ENCODE data around the gene AUP1. TPM values are rescaled to one million over a fixed set of nuclear protein-coding genes. Genes with fewer than 3 reads are reported as not detected.

AUP1 gene
- total RNA-seq, 1 experiment from 2014 or later = 154 TPM

DNA sequence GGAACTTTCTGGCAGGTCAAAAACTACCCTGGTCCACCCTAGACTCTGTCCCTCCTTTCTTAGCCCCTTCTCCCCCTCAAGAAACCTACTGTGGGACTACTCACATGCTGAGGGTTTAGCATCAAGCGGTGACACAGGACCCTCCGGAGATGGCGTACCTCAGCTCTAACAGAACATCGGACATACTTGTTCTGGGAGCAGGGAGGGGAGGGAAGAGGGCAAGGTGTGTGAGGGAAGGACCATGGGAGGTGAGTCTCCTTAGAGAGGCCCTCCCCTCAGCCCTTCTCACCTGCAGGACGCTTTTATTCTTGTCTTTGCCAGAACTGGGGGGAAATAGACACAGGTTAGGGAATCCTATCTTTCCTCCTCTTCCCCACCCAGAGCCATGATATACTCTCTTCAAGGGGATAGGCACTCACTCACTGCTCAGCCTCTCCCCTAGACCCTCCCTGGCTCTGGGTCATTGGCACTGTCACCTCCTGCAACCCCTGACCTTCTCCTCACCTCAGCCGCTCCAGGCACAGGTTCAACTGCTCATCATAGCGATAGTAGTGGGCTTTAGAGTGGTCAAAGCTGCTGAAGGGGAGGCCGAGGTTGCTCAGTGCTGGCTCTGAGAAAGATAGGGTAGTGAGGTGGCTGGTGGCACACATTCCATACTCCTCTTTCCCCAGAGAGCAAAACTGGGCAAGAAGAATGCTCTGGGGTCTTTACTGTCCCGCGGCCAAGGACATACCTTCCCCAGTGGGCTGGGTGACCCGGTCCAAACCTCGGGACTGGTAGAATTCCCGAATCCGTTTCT is 23.9 kb downstream of the AUP1 start:
- POLR2A ChIA-PET = no interaction called here
- no peaks in the 10 kb centered on the region for H3K9me3 Mint-ChIP-seq (ENCODE audit: unreplicated experiment)
- no peaks in the 10 kb centered on the region for H3K9me3 ChIP-seq
- CTCF ChIA-PET = interaction anchor here (1.7 to 1.8 kb wide), 3 partner anchors 17 to 82 kb away, joined by 7 read pairs; partner anchors contain the start of genes AUP1 and HTRA2
- H3K4me1 ChIP-seq = peaks cover 42% of the 10 kb centered on the region
- H3K27ac Mint-ChIP-seq (ENCODE audit: unreplicated experiment) = peak overlapping the region; percentile 87
- no peak overlapping the region for H3K4me3 ChIP-seq (ENCODE audit: low read depth, low read length)
- TF ChIP-seq, protein P1, sequence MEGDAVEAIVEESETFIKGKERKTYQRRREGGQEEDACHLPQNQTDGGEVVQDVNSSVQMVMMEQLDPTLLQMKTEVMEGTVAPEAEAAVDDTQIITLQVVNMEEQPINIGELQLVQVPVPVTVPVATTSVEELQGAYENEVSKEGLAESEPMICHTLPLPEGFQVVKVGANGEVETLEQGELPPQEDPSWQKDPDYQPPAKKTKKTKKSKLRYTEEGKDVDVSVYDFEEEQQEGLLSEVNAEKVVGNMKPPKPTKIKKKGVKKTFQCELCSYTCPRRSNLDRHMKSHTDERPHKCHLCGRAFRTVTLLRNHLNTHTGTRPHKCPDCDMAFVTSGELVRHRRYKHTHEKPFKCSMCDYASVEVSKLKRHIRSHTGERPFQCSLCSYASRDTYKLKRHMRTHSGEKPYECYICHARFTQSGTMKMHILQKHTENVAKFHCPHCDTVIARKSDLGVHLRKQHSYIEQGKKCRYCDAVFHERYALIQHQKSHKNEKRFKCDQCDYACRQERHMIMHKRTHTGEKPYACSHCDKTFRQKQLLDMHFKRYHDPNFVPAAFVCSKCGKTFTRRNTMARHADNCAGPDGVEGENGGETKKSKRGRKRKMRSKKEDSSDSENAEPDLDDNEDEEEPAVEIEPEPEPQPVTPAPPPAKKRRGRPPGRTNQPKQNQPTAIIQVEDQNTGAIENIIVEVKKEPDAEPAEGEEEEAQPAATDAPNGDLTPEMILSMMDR (IDR thresholded peaks at IDR 0.05; ENCODE audit: insufficient read depth in 1 of 2, low read depth in 1 of 2, low read length in 1 of 2, severe bottlenecking in 1 of 2, unreplicated experiment in 1 of 2) = no peak
- intact Hi-C loops (cut with micrococcal nuclease; ENCODE audit: unreplicated experiment) = loop anchor here (2.0 kb wide), 1 partner anchor 47 kb away; the partner anchor contains the start of gene WBP1
- peak overlapping the region; percentile 94 for H3K4me3 Mint-ChIP-seq (ENCODE audit: unreplicated experiment)
- no peak for DNase-seq
- peaks cover 41% of the 10 kb centered on the region for H3K4me1 Mint-ChIP-seq (ENCODE audit: low read depth, unreplicated experiment)
- BruUV-seq (replicated peaks) = no TSS peak
- no peaks in the 10 kb centered on the region for H3K27me3 ChIP-seq (replicated peaks; ENCODE audit: control insufficient read depth, insufficient read depth, low read length)
- peaks cover 52% of the 10 kb centered on the region for H3K36me3 Mint-ChIP-seq (ENCODE audit: insufficient read depth, unreplicated experiment)
- H3K27me3 Mint-ChIP-seq (ENCODE audit: insufficient read depth, unreplicated experiment) = no peaks in the 10 kb centered on the region
- 0 out of 2 replicates have a peak, but pooled peaks cover 2% of the 10 kb centered on the region for H3K36me3 ChIP-seq (ENCODE audit: control insufficient read depth, insufficient read depth, low read length)

DNA sequence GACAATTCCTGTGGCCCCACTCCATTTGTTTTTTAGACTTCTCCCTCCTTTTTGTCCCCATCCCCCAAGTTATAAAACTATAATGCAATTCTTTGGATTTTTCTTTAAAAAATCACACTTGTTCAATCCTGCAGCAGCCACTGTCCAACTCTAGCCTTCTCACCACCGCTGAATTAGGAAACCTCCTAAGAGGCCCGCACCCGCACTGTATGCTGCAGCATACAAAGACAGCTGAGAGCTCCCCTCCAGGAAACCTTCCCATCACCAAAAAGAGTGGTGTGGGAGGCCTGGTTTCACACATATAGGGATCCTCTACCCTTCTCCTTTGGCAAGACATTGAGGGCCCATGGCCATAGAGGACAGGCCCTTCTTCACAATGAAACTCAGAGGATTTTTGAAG is 24.9 kb downstream of the AUP1 start:
- peak overlapping the region; percentile 87 for H3K27ac Mint-ChIP-seq (ENCODE audit: unreplicated experiment)
- H3K27me3 Mint-ChIP-seq (ENCODE audit: insufficient read depth, unreplicated experiment) = no peaks in the 10 kb centered on the region
- ChIA-PET CTCF (interaction anchor here (1.0 to 1.8 kb wide), 3 partner anchors 10 to 24 kb away, joined by 3 to 6 read pairs (median 3); partner anchors contain the start of genes CCDC142, TLX2 and TTC31), POLR2A (interaction anchor here (0.9 to 1.2 kb wide), 2 partner anchors 25 to 64 kb away, joined by 3 to 4 read pairs; partner anchors contain the start of genes AUP1 and HTRA2)
- H3K9me3 Mint-ChIP-seq (ENCODE audit: unreplicated experiment) = no peaks in the 10 kb centered on the region
- H3K4me3 Mint-ChIP-seq (ENCODE audit: unreplicated experiment) = peak overlapping the region; percentile 94
- H3K36me3 Mint-ChIP-seq (ENCODE audit: insufficient read depth, unreplicated experiment) = peaks cover 53% of the 10 kb centered on the region
- Histone ChIP-seq H3K36me3 (ENCODE audit: control insufficient read depth, insufficient read depth, low read length) (0 out of 2 replicates have a peak, but pooled peaks cover 2% of the 10 kb centered on the region), H3K4me3 (ENCODE audit: low read depth, low read length) (no peak overlapping the region), H3K27me3 (replicated peaks; ENCODE audit: control insufficient read depth, insufficient read depth, low read length) (no peaks in the 10 kb centered on the region), H3K9me3 (no peaks in the 10 kb centered on the region), H3K4me1 (peaks cover 52% of the 10 kb centered on the region)
- TF ChIP-seq, protein P1 (IDR thresholded peaks at IDR 0.05; ENCODE audit: insufficient read depth in 1 of 2, low read depth in 1 of 2, low read length in 1 of 2, severe bottlenecking in 1 of 2, unreplicated experiment in 1 of 2) = no peak
- TSS peak; percentile 25 for BruUV-seq (replicated peaks)
- peaks cover 41% of the 10 kb centered on the region for H3K4me1 Mint-ChIP-seq (ENCODE audit: low read depth, unreplicated experiment)
- intact Hi-C loops (cut with micrococcal nuclease; ENCODE audit: unreplicated experiment) = no loop called here
- no peak for DNase-seq
